HCT116 (cell line): ENCODE results near the gene SNUPN. TPM values are rescaled to one million over a fixed set of nuclear protein-coding genes. Genes with fewer than 3 reads are reported as not detected.

Experiments used
- ATAC-seq: fragments of 200-7000 bp; cut with Tn5 transposase; 2 replicates; pipeline ENCODE4 v1.9.1; 2020; ENCODE audit warnings: mild to moderate bottlenecking, moderate library complexity
- BruUV-seq: library from RNA; stranded (reverse); fragments of 400-500 nt; replicated peaks from 2 replicates; lab custom pipeline; 2021; lab: Mats Ljungman, UMichigan
- CTCF ChIA-PET: fragments of 300-600 bp; sonication (Branson Sonifier 250); formaldehyde crosslinking; loops from one replicate; lab custom pipeline; 2021; ENCODE audit warnings: antibody characterized with exemption; lab: Charles Lee
- POLR2A ChIA-PET: fragments of 300-600, 350-600 bp; sonication (Branson Sonifier 250); formaldehyde crosslinking; loops from one replicate; lab custom pipeline; 2021; ENCODE audit warnings: antibody characterized with exemption; lab: Charles Lee
- RAD21 ChIA-PET, 2 experiments: fragments of 300-600 bp; sonication (Branson Sonifier 250); formaldehyde crosslinking; loops; one replicate each; lab custom pipeline; 2023; ENCODE audit warnings: low total read pairs in 2 of 2; ENCODE audit not compliant: uncharacterized antibody in 2 of 2, unreplicated experiment in 2 of 2, low non-redundant PET in 1 of 2; lab: Charles Lee
- DNase-seq: peaks from one replicate; pipeline ENCODE4 v3.0.0-alpha.2; 2010; ENCODE audit warnings: low read depth, low spot score
- H2AFZ ChIP-seq: fragments of 200-600 bp; shearing (Covaris generic), sonication (generic); 2 replicates; pipeline ENCODE4 v1.6.1; 2017; ENCODE audit warnings: low read depth, mixed run types, mixed read lengths, antibody characterized with exemption, low read length; ENCODE audit not compliant: poor library complexity, severe bottlenecking
- H3K27ac ChIP-seq: 2 replicates; pipeline ENCODE4 v1.5.1; 2012; ENCODE audit warnings: low read depth, low read length
- H3K27me3 ChIP-seq: fragments of 200-600 bp; sonication (generic); 2 replicates; pipeline ENCODE4 v1.6.1; 2016; ENCODE audit warnings: mixed run types, low read length, mixed read lengths; ENCODE audit not compliant: insufficient read depth
- H3K36me3 ChIP-seq, 2 experiments: fragments of 200-500 bp in 1 of 2; fragments of 200-600 bp in 1 of 2; sonication (Bioruptor generic) in 1 of 2; sonication (generic) in 1 of 2; 2 replicates each; pipeline versions ENCODE4 v1.5.1 to v1.6.1; 2014 to 2016; ENCODE audit warnings: low read length in 2 of 2, inconsistent platforms in 1 of 2, mixed read lengths in 1 of 2, mixed run types in 1 of 2; ENCODE audit not compliant: insufficient read depth in 2 of 2, control insufficient read depth in 1 of 2
- H3K4me1 ChIP-seq, 2 experiments: fragments of 200-600 bp in 1 of 2; sonication (generic) in 1 of 2; 2 replicates each; pipeline versions ENCODE4 v1.5.1 to v1.6.1; 2012 to 2017; ENCODE audit warnings: low read length in 2 of 2, inconsistent platforms in 1 of 2, mild to moderate bottlenecking in 1 of 2, mixed read lengths in 1 of 2, mixed run types in 1 of 2, moderate library complexity in 1 of 2; ENCODE audit not compliant: insufficient read depth in 2 of 2, control insufficient read depth in 1 of 2
- H3K4me2 ChIP-seq: fragments of 200-600 bp; sonication (generic); 2 replicates; pipeline ENCODE4 v1.6.1; 2017; ENCODE audit warnings: mixed run types, low read length, mixed read lengths
- H3K4me3 ChIP-seq, 2 experiments: fragments of 200-600 bp in 1 of 2; sonication (generic) in 1 of 2; replicated peaks in 1 of 2; 2 replicates each; pipeline ENCODE4 v1.5.1; 2011 to 2016; ENCODE audit warnings: low read length in 2 of 2, control low read depth in 1 of 2, low read depth in 1 of 2, mild to moderate bottlenecking in 1 of 2, mixed read lengths in 1 of 2, mixed run types in 1 of 2
- H3K79me2 ChIP-seq: fragments of 200-600 bp; sonication (generic); 2 replicates; pipeline ENCODE4 v1.6.1; 2017; ENCODE audit warnings: mild to moderate bottlenecking, mixed run types, low read length, moderate library complexity, mixed read lengths; ENCODE audit not compliant: insufficient read depth
- H3K9ac ChIP-seq: fragments of 200-600 bp; sonication (generic); 2 replicates; pipeline ENCODE4 v1.6.1; 2016; ENCODE audit warnings: low read length, mixed read lengths
- H3K9me2 ChIP-seq: fragments of 200-600 bp; sonication (generic), shearing (Covaris generic); 2 replicates; pipeline ENCODE4 v1.6.1; 2017; ENCODE audit warnings: mixed run types, mild to moderate bottlenecking, moderate library complexity; ENCODE audit not compliant: insufficient read depth
- H3K9me3 ChIP-seq, 2 experiments: fragments of 200-500 bp in 1 of 2; fragments of 200-600 bp in 1 of 2; sonication (Bioruptor generic) in 1 of 2; sonication (generic) in 1 of 2; 2 replicates each; pipeline ENCODE4 v1.6.1; 2014 to 2017; ENCODE audit warnings: low read length in 2 of 2, mixed read lengths in 2 of 2, inconsistent platforms in 1 of 2, low read depth in 1 of 2, mild to moderate bottlenecking in 1 of 2, mixed run types in 1 of 2, moderate library complexity in 1 of 2; ENCODE audit not compliant: control insufficient read depth in 1 of 2, insufficient read depth in 1 of 2
- H4K20me1 ChIP-seq: fragments of 200-600 bp; sonication (generic), shearing (Covaris generic); 2 replicates; pipeline ENCODE4 v1.6.1; 2017; ENCODE audit warnings: mixed run types, mild to moderate bottlenecking, moderate library complexity; ENCODE audit not compliant: insufficient read depth
- CEBPB ChIP-seq: IDR thresholded peaks from 2 replicates; pipeline ENCODE4 v1.6.1; 2012; ENCODE audit warnings: low read depth
- EGR1 ChIP-seq: IDR thresholded peaks from 2 replicates; pipeline ENCODE4 v1.6.1; 2012; ENCODE audit warnings: low read depth
- EZH2 ChIP-seq: fragments of 200-600 bp; sonication (generic); IDR thresholded peaks from 2 replicates; pipeline ENCODE4 v1.6.1; 2017; ENCODE audit warnings: antibody characterized with exemption, mixed run types
- EZH2phosphoT487 ChIP-seq: fragments of 200-600 bp; IDR thresholded peaks from 2 replicates; pipeline ENCODE4 v1.6.1; 2018; ENCODE audit warnings: antibody characterized with exemption, borderline replicate concordance
- FOSL1 ChIP-seq: IDR thresholded peaks from 2 replicates; pipeline ENCODE4 v1.6.1; 2012; ENCODE audit warnings: low read depth
- POLR2A ChIP-seq: IDR thresholded peaks from 2 replicates; pipeline ENCODE4 v1.7.0; 2011; ENCODE audit warnings: borderline replicate concordance; ENCODE audit not compliant: insufficient read depth, insufficient read length; ENCODE audit errors: extremely low read depth
- REST ChIP-seq: IDR thresholded peaks from 2 replicates; pipeline ENCODE4 v1.6.1; 2012; ENCODE audit warnings: low read depth
- SIN3A ChIP-seq: IDR thresholded peaks from 2 replicates; pipeline ENCODE4 v1.6.1; 2012; ENCODE audit warnings: low read depth
- SP1 ChIP-seq: IDR thresholded peaks from 2 replicates; pipeline ENCODE4 v1.6.1; 2012; ENCODE audit warnings: low read depth
- SRF ChIP-seq: IDR thresholded peaks from 2 replicates; pipeline ENCODE4 v1.6.1; 2012; ENCODE audit warnings: low read depth
- TCF7L2 ChIP-seq: IDR thresholded peaks from 2 replicates; pipeline ENCODE4 v1.7.0; 2011; ENCODE audit warnings: borderline replicate concordance, inconsistent platforms; ENCODE audit not compliant: insufficient read depth, insufficient read length; ENCODE audit errors: extremely low read depth
- YY1 ChIP-seq: IDR thresholded peaks from 2 replicates; pipeline ENCODE4 v1.6.1; 2011; ENCODE audit warnings: low read length, low read depth, moderate library complexity, mild to moderate bottlenecking; ENCODE audit not compliant: insufficient replicate concordance; ENCODE audit errors: extremely low read depth
- ZBTB33 ChIP-seq: IDR thresholded peaks from 2 replicates; pipeline ENCODE4 v1.6.1; 2011; ENCODE audit warnings: mild to moderate bottlenecking, low read length, moderate library complexity; ENCODE audit not compliant: insufficient replicate concordance; ENCODE audit errors: extremely low read depth
- ZFX ChIP-seq: fragments of 450-650 bp; IDR thresholded peaks from 2 replicates; pipeline ENCODE4 v1.6.1; 2017
- intact Hi-C: fragments of 100-400 bp; cut with micrococcal nuclease; formaldehyde crosslinking; loops from 2 replicates; pipeline ENCODE4 v1.10.0; 2022
- total RNA-seq: library from RNA; stranded (reverse); gene quantifications from one replicate; pipeline ENCODE4 v1.2.1, GENCODE V29; 2021; ENCODE audit not compliant: unreplicated experiment

The SNUPN gene
- total RNA-seq, 1 experiment from 2014 or later, result 29.8 TPM

- no peak overlapping the region for H3K4me3 ChIP-seq
- no peak overlapping the region for H3K9ac ChIP-seq
- DNase-seq, result no peak
- TF ChIP-seq ZFX, result no peak
- H4K20me1 ChIP-seq, result no peaks in the 10 kb centered on the region
- no peaks in the 10 kb centered on the region for H3K9me3 ChIP-seq
- no peak overlapping the region for H3K27ac ChIP-seq
- H3K4me1 ChIP-seq, result peaks cover 0 to 14% of the 10 kb centered on the region in 2 experiments; a peak in 3 of 4 replicates
- ChIA-PET CTCF (no interaction called here), RAD21 (no interaction called here), POLR2A (no interaction called here)
- H3K27me3 ChIP-seq, result no peaks in the 10 kb centered on the region
- H3K36me3 ChIP-seq, result peaks cover 25 to 35% of the 10 kb centered on the region in 2 experiments; a peak in 3 of 4 replicates
- H2AFZ ChIP-seq, result no peak overlapping the region
- no peak overlapping the region for H3K4me2 ChIP-seq
- peak; percentile 40 for ATAC-seq
- H3K79me2 ChIP-seq, result no peaks in the 10 kb centered on the region
- H3K9me2 ChIP-seq, result no peaks in the 10 kb centered on the region
- BruUV-seq, result no TSS peak
- intact Hi-C loops, result no loop called here
These were observed 8.8 kb downstream of the SNUPN start for GRCh38 chr15:75616766-75617165.

- ATAC-seq, result no peak
- no peak for TF ChIP-seq CEBPB
- TF ChIP-seq REST, result no peak
- no peak for TF ChIP-seq EGR1
- TF ChIP-seq ZBTB33, result no peak
- TF ChIP-seq YY1, result no peak
- TF ChIP-seq EZH2phosphoT487, result no peak
- TF ChIP-seq EZH2, result no peak
- no peak for TF ChIP-seq TCF7L2
- no peak for TF ChIP-seq SRF
- no peak for TF ChIP-seq POLR2A
- no peak for TF ChIP-seq FOSL1
- no peak for TF ChIP-seq SP1
- TF ChIP-seq SIN3A, result no peak
These were observed 18.5 kb downstream of the SNUPN start for GRCh38 chr15:75606711-75607699.

More at GRCh38 chr15:75606711-75607699, 18.5 kb downstream of the SNUPN start:
- BruUV-seq, result no TSS peak
- Histone ChIP-seq H3K79me2 (no peaks in the 10 kb centered on the region), H3K9me3 (no peaks in the 10 kb centered on the region), H3K4me2 (no peak overlapping the region), H3K9ac (no peak overlapping the region), H4K20me1 (no peaks in the 10 kb centered on the region), H3K4me1 (no peaks in the 10 kb centered on the region), H3K36me3 (peaks cover 25 to 38% of the 10 kb centered on the region in 2 experiments), H3K9me2 (no peaks in the 10 kb centered on the region), H2AFZ (no peak overlapping the region), H3K4me3 (no peak overlapping the region), H3K27me3 (no peaks in the 10 kb centered on the region), H3K27ac (no peak overlapping the region)
- POLR2A ChIA-PET, result no interaction called here
- RAD21 ChIA-PET, result no interaction called here
- intact Hi-C loops, result no loop called here
- no peak for DNase-seq
- CTCF ChIA-PET, result no interaction called here
